RCC 7860 (cell line): Measurements from ENCODE around the gene TMOD1.

Source experiments
- DNase-seq: peaks from one replicate; pipeline ENCODE4 v3.0.0-alpha.2; 2015; ENCODE audit warnings: low spot score
- FAIRE-seq: peaks from 2 replicates; lab custom pipeline; 2012; peaks lifted over from hg19 to GRCh38; lab: Jason Lieb, UNC

The TMOD1 gene

GRCh38 chr9:97630591-97630990, 129.1 kb downstream of the TMOD1 start:
- no peak for FAIRE-seq

GRCh38 chr9:97632248-97632984, 130.9 kb downstream of the TMOD1 start:
- no peak for FAIRE-seq
- DNase-seq, result no peak

More at GRCh38 chr9:97630591-97630990, 129.1 kb downstream of the TMOD1 start:
- no peak for DNase-seq

GRCh38 chr9:97632985-97633858, 131.8 kb downstream of the TMOD1 start, which contains the start of the genes NCBP1 and TSTD2:
TSS of gene NCBP1 (plus strand) at chr9:97633821. CDS start at chr9:97633882, 61 bp downstream.
TSS of gene TSTD2 (minus strand) at chr9:97633368. CDS start at chr9:97627562, 5,806 bp downstream.
- FAIRE-seq (peak; percentile 86), DNase-seq (peak; percentile 97)

- no peak for DNase-seq
- no peak for FAIRE-seq
Observed at GRCh38 chr9:97633859-97634490, 132.5 kb downstream of the TMOD1 start.

- DNase-seq (no peak), FAIRE-seq (no peak)
Observed at GRCh38 chr9:97635026-97635425, 133.6 kb downstream of the TMOD1 start.

GRCh38 chr9:97636903-97637302, 135.4 kb downstream of the TMOD1 start:
- no peak for FAIRE-seq
- DNase-seq, result no peak

GRCh38 chr9:97638666-97639065, 137.2 kb downstream of the TMOD1 start:
- FAIRE-seq, result no peak
- no peak for DNase-seq

- FAIRE-seq (no peak), DNase-seq (no peak)
Observed at GRCh38 chr9:97640325-97640724, 138.9 kb downstream of the TMOD1 start.

GRCh38 chr9:97645720-97646119, 144.3 kb downstream of the TMOD1 start:
- DNase-seq (no peak), FAIRE-seq (no peak)

- DNase-seq, result no peak
- FAIRE-seq, result no peak
Observed at GRCh38 chr9:97647996-97648395, 146.5 kb downstream of the TMOD1 start.
